D721Med (cell line): ENCODE data around the gene AIRE.

Experiments
- DNase-seq: peaks from one replicate; pipeline ENCODE4 v3.0.0; 2011; ENCODE audit warnings: low spot score; ENCODE audit not compliant: insufficient read length
- FAIRE-seq: peaks from 2 replicates; lab custom pipeline; 2011; peaks lifted over from hg19 to GRCh38; lab: Jason Lieb, UNC
- CTCF ChIP-seq: IDR thresholded peaks from 2 replicates; pipeline ENCODE4 v1.5.1; 2012; ENCODE audit warnings: mild to moderate bottlenecking, control low read depth; ENCODE audit not compliant: insufficient read depth; ENCODE audit errors: missing control alignments

AIRE gene

DNA sequence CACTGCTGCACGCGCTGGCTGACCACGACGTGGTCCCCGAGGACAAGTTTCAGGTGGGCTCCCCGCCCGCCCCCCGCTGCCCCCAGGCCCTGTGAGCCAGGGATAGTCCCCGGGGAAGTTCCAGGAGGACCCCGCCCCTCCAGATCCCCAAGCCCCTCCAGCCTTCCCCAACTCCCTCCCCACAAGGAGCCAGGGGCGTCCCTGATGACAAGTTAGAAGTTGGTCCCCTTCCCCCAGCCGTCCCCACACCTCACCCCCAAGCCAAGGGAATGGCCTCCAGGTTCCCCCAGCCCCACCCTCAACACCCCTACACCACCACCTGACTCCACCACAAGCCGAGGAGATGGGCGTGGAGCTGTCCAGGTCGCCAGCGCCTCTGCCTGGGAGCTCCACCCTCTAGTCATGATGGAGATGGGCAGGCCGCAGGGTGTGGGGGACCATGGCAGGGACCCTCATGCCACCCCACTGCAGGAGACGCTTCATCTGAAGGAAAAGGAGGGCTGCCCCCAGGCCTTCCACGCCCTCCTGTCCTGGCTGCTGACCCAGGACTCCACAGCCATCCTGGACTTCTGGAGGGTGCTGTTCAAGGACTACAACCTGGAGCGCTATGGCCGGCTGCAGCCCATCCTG is 525 bp downstream of the AIRE start:
- no peak for FAIRE-seq
- no peak for TF ChIP-seq CTCF
- no peak for DNase-seq

- no peak for DNase-seq
- no peak for FAIRE-seq
- no peak for TF ChIP-seq CTCF
Measured at GRCh38 chr21:44286716-44287632, 1.3 kb downstream of the AIRE start.

DNA sequence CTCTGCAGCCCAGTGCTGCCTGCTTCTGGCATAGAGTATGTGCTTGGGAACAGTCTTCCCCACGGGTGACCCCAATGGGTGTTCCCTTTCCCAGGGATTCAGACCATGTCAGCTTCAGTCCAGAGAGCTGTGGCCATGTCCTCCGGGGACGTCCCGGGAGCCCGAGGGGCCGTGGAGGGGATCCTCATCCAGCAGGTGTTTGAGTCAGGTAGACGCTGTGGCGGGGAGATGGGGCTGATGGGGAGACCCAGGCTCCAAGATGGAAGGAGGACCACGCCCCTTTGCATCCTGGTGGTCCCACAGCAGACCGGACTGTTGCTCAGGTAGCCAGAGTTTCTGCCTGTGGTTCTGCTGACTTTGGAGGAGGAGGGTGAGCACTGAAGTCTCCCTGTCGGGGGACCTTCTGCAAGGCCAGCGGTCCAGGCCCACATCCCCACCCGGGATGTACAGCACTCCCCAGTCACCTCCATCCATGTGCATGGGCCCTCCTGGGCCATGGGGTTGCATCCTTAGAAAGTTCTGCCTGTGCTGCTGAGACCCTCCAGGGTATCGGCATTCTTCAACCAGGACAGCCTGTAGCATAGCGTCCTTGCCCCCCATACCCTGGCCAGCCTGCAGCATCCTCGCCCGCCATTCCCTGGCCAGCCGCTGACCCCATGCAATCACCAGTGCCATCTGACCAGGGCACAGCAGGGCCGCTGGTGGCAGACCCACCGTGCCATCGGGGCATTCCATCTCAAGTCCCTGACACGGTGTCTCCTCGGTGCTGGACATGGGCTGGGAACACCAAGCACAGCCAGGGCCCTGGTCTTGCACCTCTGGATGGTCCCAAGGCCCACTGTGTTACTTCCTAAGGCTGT is 2.8 kb downstream of the AIRE start:
- DNase-seq (no peak), FAIRE-seq (no peak)
- no peak for TF ChIP-seq CTCF

DNA sequence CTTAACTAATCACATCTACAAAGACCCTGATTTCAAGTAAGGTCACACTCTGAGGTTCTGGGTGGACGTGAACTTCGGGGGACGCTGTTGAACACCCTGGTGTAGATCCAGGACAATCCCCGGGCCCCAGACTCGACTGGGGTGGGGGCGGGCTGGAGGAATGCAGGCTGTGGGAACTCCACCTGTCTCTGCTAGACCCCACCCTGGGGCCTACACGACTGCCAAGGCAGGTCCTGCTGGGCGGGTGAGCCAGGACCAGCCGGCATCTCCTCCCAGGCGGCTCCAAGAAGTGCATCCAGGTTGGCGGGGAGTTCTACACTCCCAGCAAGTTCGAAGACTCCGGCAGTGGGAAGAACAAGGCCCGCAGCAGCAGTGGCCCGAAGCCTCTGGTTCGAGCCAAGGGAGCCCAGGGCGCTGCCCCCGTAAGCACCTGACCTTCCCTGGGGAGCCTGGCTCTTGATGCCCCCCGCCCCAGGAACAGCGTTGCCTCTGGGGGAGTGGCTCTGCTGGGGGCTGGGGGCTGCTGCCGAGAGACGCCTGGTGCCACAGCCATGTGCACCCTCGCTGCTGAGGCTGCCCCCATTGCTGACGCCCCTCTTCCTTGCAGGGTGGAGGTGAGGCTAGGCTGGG is 3.8 kb downstream of the AIRE start:
- no peak for FAIRE-seq
- TF ChIP-seq CTCF: no peak
- DNase-seq: no peak

DNA sequence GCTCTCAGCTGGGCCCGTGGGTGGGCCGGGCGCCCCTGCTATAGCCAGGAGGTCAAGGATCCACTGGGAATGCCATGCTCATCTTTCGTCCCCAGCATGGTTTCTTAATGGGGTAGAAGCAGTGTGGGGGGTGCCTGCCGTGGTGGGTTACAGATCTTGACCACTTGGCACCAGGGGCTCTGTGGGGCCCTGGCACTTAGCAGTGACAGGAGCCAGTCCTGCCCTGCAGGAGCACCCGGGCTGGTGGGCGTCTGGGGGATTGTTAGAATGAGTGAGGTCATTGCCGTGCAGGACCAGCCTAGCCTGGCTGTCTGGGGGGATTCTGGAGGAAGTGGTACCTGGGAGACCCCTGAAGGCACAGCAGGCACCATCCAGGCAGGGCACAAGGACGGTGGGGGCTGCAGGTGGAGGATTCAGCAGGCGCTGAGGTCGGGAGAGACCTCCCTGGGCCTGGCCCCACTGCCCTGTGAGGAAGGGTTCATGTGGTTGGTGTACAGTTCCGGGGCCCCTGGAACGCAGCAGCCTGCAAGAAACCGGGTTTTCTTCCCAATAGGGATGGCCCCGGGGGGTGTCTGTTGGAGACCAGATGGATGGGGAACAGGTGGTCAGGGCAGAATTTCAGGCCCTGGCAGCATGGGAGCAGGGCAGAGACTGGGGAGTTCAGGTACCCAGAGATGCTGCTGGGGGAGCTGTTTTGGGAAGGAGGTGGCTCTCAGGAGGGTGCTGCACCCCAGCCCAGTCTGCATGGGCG is 4.8 kb downstream of the AIRE start:
- TF ChIP-seq CTCF: no peak
- no peak for FAIRE-seq
- DNase-seq: no peak

GRCh38 chr21:44291078-44291935 is 5.6 kb downstream of the AIRE start:
- TF ChIP-seq CTCF: no peak
- FAIRE-seq: no peak
- DNase-seq: no peak
